ENCODE data around the gene ANKRD65.

GRCh38 chr1:1434824-1435105 lies 13.7 kb upstream of the ANKRD65 start:
- TF ChIP-seq CTCF (conservative IDR thresholded peaks at IDR 0.05) = no peak
- TF ChIP-seq EZH2 (IDR thresholded peaks at IDR 0.05; ENCODE audit: low read depth) = no peak

Measured in PC-9 (cell line).